Muscle of arm (tissue), 14 donors: ENCODE data around the gene DLGAP1. TPM values are rescaled to one million over a fixed set of nuclear protein-coding genes. Genes with fewer than 3 reads are reported as not detected.
"Not testable (repeated sequence)": the region's sequence is repeated elsewhere in the genome, so short reads cannot be mapped to it uniquely, and the experiment has no call there.

Experiments
- DNase-seq: peaks from one replicate; pipeline ENCODE4 v3.0.0-alpha.2; 2013
- long read RNA-seq, 11 donors: transcript quantifications; one replicate each; lab custom pipeline, GENCODE V29; 2026
- polyA plus RNA-seq, 12 donors: library from polyadenylated mRNA; unstranded; fragments of 120-200 nt; gene quantifications; one replicate each; pipeline ENCODE4 v1.2.1, GENCODE V29; 2013; ENCODE audit not compliant: insufficient read length in 12 of 12

Gene DLGAP1
- 1 to 10 TPM in 10 of 12 donors, not detected in 2; 1.4 to 3.5 (median 2.5) TPM for polyA plus RNA-seq
- long read RNA-seq, donor 1: 0 reads
- long read RNA-seq, donor 2: 0 reads
- long read RNA-seq, donor 3: 0 reads
- long read RNA-seq, donor 4: 0 reads
- long read RNA-seq, donor 5, partial matches to known transcripts: 13 of 13 reads
- long read RNA-seq, donor 5, other reads (novel, unspliced or antisense): 0 of 13 reads
- long read RNA-seq, donor 6: 0 reads
- long read RNA-seq, donor 7: 0 reads
- long read RNA-seq, donor 8: 0 reads
- long read RNA-seq, donor 9: 0 reads
- long read RNA-seq, donor 10: 0 reads
- long read RNA-seq, donor 11: 0 reads

DNA sequence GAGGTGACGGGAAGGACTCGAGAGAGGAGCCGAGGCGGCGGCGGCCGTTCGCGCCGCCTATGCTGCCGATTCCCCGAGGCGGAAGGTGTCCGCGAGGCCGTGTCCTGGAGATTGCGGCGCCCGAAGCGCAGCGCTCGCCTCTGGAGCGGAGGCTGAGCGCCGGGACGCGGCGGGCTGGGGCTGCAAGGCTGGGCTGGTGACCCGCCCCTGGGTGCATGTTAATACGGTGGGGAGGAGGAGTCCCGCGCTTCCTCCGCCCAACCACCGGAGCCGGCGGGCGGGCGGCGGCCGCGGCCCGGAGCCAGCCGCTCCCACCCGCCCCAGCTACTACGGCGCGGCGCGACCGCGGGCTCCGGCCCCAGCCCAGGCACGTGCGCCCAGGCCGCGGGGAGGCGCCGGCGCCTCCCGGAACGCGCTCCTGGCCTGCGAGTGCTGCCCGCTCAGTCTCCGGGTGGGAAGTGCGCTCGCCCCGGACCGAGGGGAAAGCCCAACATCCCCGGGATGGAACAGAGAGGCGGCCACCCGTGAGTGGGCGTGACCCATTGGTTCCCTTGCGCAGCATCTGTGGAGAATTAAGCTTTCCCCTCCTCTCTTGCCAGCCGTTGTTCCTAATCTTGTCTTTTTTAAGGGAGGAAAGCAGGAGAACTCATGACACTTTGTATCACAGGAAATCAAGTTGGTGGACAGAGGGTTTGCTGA is at the start of gene DLGAP1:
TSS of gene DLGAP1 (minus strand) at position 195 of the 699 bp plus-strand sequence.
- DNase-seq: peak; percentile 67

DNA sequence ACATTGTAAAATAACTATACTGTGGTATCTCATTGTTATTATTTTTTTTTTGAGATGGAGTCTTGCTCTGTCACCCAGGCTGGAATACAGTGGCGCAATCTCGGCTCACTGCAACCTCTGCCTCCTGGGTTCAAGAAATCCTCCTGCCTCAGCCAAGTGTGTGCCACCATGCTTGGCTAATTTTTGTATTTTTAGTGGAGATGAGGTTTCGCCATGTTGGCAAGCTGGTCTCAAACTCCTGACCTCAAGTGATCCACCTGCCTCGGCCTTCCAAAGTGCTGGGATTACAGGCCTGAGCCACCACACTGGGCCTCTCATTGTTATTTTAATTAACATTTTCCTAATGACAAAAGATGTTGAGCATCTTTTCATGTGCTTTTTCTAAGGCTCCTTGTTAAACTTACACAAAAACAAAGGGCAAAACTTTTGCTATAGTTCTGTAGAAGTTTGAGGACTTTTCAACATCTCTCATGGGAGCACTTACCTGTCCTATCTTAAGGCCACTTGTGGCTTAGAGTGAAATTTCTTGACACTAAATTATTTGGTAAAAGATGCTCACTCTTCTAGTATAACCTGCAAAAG is 39.7 kb upstream of the DLGAP1 start:
- DNase-seq: not testable (repeated sequence)

DNA sequence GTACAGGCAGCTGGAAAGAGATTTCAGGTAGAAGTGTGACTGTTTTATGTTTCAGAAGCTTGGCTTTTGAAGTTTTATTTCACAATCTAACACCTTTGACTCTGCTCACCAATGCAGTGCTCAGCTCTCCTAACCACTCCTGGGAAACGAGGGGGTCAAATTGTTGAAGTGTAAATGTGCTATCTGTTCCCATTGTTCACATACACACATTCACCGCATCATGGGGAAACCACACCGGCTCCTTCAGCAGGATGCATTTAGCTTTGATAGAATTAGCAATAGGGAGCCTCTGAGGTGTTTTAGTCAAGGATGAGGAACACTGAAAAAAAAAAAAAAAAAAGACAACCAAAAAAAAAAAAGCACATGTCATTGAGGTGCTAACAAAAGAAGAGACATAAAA is 13.4 kb upstream of the DLGAP1 start:
- no peak for DNase-seq

DNA sequence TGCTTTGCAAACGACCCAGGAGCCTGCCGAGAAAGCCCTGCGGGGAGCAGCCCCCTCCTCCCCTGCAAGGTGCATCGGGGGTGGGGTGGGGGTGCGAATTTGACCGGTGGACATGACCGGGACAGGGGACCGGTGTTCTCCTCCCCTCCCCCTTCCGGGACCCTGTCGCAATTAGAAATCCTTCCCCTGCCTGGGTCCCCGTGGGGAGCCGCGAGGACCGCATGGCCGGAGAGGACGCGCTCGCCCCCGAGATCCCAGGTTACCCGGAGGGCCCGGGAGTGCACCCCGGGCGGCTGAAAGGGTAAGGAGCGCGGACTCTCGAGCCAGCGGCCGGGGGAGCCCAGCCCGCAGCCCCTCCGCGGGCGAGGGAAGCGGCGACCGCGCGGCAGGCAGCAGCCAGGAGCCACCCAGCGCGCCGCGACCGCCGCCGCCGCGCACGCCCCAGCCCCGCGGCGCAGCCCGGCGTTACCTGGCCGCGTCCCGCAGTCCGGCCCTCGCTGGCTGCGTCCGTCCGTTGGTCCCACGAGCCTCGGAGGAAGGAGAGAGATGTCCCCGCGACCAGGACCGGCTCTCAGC is 482 bp downstream of the DLGAP1 start:
- no peak for DNase-seq

DNA sequence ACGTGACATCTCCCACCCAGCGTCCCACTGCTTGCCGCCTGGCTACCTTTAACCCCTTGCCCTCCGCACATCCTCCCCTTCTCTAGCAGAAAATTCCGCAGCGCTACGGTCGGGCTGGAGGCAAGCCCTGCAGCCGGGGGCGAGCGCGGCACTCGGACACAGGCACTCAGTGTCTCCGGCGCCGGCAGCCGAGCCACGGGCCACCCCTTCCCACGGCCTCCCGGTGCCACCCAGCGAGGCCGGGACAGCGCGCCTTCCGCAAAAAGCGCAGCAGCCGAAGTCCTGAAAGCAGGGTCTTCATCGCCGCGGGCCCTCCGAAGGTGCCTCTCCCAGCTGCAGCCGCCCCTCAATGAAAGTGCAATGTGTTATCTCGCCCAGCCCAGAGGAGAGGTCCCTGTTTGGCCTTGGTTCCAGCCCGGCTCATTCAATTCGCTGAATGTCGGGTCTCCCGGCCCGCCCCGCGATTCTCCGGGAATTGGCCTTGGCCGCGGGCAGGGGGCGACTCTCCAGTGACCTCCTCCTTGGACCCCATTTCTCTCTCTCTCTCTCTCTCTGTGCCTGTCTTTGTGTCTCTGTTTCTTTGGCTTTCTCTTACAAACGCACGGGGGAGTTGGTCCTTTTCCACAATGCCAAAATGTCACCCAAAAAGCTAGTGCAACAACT is 1.1 kb downstream of the DLGAP1 start:
- peak; percentile 17 for DNase-seq

DNA sequence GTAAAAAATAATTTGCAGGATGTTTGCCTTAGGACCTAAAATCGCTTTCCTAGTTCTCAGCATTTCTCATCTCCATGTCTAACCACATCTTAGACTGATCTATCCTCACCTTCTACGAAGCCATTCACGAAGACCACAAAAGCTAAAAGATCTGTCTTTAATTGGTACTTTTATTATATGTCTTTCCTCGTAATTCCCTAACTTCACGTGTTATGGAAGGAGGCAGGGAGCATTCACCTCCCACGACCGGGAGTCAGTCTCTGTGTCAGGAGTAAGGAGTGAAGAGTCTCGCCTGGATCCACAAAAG is 1.6 kb downstream of the DLGAP1 start:
- peak; percentile 18 for DNase-seq

DNA sequence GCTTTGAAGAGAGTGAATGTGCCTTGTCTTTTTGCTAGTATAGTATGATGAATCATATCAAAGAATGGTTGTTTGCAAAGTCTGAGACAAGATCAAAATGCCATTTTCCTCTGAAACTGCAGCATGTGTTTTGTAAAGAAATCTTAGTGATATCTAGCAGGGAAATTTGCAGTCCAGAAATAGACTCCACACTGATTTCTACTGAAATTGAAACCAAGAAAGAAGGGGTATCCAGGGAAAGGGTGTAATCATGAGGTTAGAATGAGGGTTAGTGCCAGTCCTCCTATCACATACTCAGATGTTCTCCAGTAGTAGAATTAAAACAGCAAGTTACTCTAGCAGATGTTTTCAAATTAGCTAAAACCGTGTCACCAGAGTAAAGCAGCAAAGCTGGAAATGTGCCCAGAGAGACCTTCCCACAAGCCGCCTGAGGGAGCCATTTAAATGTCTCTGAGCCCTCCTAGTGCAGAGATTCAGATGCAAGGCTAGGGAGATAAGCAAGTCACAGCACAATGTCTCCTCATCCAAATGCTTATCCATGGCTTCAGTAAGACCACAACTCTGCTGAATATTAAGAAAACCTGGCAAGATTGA is 4.9 kb downstream of the DLGAP1 start:
- no peak for DNase-seq

DNA sequence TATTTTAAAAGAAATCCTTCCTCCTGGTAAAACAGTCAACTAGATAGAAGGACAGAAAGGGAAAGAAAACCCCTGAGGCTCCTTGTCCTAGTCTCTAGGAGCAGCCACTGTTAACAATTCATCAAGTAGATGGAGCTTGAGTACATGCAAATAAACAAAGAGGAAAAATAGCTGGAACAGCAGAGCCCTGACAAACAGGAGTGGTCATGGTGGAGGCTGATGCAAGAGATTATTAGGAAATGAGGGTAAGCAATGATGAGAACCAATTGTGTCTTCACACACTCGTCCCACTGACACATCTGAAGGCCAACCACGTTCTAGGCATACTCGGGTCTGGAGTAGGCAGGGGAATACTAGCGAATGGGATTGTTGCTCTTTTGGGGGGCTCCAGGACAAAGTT is 9.2 kb downstream of the DLGAP1 start:
- no peak for DNase-seq

DNA sequence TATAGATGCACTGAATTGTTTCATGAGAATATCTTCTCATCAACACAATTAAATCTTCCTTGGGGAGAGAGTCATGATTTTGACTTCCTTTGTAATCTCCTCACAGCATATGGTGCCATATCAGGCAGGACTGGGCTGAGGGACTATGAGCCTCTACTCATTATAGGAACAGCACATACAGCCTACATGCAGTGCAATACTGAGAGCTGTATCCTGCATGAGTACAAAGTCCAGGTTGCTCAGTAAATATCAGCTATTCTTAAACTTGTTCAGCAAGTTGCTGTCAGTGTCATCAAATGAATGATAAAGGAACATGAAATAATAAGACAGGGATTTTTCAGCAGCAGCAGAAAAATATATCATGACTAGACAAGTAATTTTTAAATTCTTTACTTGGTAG is 10.8 kb downstream of the DLGAP1 start:
- DNase-seq: no peak

DNA sequence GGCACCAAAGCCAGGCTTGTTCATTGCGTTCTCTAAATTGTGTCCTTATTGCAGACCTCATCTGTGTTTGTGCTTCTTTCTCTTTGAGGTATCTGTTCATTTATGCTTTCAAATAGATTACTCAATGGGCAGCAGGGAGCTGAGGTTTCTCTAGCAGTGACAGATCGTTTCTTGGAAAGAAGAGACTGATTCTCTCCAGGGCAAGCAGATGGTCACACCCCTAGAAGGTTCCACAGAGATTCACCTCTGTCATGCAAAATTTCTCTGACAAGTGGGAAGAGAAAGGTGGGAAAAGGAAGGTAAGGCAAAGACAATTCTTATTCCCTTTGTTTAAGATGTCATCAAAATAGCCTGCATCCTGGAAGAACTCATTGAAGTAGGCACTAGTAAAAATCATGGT is 14.0 kb downstream of the DLGAP1 start:
- no peak for DNase-seq

DNA sequence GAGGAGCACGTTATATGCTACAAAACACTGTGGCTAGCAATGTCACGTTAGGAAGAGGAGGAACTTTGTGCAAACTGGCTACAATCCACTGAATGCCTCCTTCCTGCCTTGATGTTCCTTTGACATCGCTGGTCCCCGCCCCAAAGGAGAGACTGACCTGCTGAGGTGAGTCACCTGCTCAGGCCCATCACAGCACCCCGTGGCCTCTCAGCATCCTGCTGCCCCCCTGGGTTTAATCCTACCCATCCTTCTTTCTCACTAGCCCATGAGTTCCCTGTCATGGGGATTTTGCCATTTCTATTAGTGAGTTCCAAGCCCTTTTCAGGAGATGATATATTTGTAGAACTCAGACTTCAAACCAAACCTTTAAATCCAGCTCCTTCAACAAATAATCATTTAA is 16.2 kb downstream of the DLGAP1 start:
- no peak for DNase-seq

DNA sequence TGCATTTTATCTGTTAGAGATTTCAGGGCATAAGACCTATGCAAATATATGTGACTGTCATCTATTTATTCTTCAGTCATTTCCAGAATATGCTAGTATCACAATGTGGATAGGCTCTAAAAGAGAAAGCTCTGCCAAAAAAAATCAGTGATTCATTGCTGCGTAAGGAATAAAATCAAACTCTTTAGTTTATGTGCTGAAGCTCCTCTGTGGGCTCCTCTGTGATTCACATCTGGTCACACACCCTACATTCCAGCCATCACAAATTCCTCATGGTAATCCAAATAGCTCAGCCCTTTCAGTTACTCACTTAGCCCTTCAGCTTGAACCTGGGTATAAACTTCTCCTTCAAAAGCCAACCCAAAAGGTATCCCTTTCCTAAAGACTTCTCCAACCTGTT is 21.4 kb downstream of the DLGAP1 start:
- no peak for DNase-seq

DNA sequence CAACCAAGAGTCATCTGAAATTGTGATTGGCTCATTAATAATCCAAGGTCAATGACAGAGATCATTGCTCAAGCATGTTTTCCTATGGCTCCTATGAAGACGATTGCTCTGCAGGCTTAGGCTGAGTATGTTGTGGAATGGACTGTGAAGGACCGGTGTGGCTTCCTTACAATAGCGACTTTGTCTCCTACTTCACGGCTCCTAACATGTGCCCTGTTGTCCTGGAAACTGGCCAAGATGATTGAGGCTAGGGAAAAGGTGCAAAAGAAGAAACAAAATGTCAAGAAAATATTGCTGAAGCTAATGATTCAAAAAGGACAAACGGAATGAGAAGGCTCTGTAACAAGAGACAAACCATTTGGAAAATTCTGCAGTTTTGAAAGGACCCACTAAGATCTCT is 24.3 kb downstream of the DLGAP1 start:
- DNase-seq: no peak

DNA sequence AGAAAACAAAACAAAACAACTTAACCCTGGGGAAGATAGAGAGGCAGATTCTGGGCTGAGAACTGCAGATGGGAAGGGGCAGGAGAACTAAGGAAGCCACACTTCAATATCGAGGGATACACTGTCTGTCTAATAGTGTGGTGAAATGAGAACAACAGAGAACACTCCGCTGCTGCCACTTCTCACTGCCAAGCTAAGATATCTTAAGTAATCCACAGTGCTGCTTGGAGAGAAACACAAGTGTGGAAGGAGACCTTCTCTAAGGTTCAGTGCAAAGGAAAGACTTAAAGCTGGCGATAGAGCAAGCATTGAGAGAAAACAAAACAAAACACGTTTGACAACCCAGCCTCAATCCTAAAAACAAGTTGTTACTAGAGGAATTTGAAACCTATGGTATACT is 37.4 kb downstream of the DLGAP1 start:
- no peak for DNase-seq

DNA sequence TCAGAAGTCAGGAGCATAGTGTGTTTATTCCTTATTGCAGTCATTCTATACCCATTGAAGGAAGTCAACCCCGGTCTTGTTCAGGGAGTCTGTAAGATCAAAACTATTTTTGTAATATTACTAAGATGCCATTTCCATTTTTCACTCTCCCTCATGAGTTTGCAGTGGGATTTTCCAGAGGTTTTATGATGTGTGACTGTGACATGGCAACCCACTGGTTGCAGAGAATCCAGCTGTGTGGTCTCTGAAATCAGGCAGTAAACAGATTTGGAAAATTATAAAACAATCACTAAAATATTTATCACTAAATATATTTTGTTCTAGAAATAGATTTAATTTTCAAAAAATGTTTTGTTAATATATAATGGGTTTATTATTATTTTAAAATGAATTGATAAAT is 38.1 kb downstream of the DLGAP1 start:
- DNase-seq: no peak

DNA sequence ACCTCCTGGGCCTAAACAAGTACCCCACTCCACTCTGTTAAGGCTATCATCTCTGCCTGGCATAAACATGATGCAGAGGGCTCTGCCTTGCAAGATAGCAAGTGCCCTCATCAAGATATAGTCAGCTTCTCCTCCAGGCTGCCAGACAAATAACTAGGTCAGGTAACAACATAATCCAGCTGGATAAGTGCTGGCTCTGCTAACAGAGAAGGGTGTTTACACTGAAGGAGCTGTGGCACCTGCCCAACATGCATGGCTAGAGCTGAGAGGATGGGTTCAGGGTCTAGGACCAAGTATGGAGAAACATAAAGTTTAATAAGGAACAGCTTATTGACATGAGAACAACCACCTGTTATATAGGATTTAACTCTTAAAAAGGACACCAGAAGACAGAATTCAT is 42.8 kb downstream of the DLGAP1 start:
- no peak for DNase-seq

DNA sequence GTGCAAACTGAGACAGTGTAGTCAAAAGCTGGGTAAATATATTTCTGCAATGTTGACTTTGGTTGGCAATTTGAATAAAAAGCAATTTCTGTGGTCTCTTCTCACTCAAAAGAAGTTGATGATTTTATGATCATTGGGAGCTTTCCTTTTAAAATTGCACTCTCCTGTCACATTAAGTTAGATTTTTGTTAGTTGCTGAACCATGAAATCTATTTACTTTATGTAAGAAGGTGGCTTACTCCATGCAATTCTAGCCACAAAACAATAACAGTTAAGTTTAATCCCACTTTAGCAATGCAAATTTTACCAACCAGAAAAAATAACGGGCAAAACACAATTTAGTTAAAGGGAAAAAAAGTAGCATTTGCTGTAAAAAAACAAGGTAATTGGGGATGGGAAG is 48.3 kb downstream of the DLGAP1 start:
- DNase-seq: no peak

DNA sequence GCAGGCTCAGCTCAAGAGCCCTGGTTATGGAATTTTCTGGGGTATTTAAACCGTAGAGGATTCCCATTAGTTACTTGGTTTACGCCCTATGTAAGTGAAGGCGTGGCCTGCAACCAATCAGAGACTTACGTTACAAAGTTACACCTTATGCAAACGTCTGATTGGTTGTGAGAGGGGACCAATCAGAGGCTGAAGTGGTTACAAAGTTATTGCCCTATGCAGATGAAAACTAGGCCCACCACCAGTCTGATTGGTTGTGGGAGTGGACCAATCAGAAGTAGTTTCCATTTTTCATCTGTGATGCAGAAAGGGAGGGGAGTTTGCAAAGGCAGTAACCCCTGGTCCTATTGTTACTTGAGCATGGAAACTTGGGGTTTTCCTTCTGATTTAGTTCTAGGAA is 49.1 kb downstream of the DLGAP1 start:
- DNase-seq: no peak

DNA sequence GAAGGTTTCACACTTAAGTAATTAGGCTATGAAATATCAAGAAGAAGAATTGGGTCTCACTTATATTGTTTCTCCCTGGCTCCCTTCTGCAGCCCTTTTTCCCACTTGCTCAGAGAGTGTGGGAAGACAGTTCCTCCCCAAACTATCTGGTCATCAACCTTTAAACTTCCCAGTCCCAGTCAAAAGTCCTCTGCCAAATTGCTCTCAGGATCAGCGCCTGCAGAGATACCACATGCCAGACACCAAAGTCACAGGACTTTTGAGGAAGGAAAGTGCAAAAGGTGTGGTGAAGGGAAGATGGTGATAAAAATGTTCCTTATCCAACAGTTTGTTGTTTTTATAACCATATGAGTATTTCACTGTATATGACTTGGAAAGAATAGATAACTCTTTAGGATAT is 51.3 kb downstream of the DLGAP1 start:
- no peak for DNase-seq

DNA sequence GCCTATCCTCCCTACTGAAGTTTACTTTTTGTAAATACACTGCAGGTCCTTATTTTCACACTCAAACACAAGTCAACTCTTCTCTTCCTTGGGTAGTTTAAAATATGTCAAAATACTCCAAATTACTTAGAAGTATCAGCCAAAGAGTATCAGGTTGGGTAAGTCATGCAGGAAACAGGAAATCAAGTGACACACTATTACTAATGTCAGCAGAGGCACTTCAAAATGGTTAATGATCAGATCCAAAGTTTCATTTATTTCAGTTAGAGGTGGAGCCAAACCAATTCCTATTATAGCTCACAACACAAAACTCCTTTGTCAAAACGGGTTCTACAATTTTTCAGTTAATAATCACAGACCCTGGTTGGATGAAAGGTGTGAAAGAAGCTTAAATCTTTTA is 54.2 kb downstream of the DLGAP1 start:
- DNase-seq: no peak

DNA sequence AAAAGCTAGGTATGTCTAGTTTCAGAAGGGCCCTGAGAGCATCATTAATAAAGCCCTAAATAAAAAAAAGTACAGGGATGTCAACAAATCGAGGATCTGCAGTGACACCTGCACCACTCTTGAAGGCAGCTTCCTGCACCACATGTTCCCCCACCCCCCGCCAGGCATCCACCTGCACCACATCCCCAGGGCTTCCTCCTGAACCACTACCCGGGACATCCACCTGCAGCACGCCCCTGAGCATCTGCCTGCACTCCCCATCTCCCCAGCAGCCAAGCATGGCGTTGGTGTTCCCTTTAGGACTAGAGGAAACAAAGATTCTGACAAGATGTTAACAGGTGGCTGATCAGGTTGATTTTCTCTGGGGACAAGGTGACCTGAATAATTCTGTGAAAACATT is 55.2 kb downstream of the DLGAP1 start:
- DNase-seq: no peak

DNA sequence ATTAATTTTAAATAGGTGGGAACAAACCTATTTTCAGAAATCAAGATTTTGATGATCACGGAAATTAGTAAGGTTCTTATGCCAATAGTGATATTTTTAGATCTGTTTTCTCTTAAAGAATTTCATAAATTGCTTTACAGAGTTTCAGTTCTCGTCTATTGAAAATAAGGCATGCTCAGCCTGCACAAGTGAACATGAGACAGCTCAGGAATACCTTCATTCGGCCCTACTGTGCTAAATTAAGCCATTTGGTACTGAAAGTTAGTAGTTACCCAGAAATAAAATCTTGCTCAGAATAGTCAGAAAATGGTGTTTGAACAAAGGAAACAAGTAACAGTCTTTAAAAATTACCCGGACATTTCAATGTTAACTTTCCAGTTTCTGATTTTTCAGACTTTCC is 60.4 kb downstream of the DLGAP1 start:
- no peak for DNase-seq
